ENCODE data around the gene NPFFR2.
"Not testable (repeated sequence)": the region's sequence is repeated elsewhere in the genome, so short reads cannot be mapped to it uniquely, and the experiment has no call there.

Gene NPFFR2

DNA sequence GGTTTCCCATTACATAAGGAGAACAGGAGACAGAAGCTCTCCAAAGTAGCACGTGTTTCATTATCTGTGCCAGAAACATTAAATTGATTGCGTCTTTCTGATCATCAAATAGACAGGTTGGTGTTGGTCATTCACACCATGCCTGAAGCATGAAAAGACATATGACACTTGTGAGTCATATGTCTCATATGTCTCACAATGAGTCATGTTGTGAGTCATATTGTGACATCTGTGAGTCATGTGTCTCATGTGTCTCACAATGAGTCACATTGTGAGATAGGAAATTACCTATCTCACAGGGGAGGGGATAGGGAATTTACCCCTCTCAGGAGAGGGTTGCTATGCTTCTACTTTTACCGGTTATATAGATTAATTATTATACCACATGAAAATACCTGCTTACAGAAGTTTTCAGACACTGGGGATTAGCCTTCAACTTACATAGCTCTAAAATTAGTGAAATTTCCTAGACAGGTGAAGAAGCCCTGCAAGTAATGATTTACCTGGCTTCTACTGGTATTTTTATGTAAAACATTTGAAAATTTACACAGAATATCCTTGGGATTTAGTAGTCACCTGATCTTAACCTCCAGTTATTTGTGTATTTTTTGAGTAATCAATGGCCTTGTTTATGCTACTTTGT, 80.8 kb downstream of the NPFFR2 start:
- no peak for DNase-seq

DNA sequence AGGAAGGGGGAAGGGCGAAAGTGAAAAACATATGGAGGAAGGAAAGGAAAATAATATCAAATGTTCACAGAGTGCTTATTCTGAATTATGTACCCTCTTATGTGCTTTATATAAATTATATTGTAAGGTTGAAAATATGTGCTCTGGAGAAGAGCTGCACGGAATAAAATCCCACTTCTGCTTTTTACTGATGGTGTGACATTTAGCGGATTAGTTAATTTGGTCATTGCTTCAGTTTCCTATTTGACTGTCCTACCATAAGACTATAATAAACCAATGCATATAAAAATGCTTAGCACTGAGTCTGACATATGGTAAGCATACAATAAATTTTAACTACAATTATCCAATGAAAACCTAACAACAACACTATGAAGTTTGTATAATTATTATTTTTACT, 86.2 kb downstream of the NPFFR2 start:
- no peak for DNase-seq

DNA sequence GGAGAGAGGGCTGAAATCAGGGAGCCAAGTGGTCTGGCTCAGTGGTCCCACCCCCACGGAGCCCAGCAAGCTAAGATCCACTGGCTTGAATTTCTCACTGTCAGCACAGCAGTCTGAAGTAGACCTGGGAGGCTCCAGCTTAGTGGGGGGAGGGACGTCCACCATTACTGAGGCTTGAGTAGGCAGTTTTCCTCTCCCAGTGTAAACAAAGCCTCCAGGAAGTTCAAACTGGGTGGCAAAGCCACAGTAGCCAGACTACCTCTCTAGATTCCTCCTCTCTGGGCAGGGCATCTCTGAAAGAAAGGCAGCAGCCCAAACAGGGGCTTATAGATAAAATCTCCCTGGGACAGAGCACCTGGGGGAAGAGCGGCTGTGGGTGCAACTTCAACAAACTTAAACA, 88.1 kb downstream of the NPFFR2 start:
- no peak for DNase-seq

DNA sequence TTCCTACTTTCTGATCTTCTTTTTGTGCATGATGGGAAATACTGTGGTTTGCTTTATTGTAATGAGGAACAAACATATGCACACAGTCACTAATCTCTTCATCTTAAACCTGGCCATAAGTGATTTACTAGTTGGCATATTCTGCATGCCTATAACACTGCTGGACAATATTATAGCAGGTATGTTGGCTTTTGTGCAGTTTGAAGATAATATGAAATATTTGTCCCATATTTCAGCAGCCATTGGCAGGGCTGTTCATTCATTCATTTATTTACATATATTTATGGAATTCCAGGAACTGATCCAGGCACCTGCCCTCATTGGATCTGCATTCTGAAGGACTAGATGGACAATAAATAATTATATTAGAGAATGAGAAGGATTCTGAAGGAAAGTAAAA, 96.9 kb downstream of the NPFFR2 start:
- no peak for DNase-seq

DNA sequence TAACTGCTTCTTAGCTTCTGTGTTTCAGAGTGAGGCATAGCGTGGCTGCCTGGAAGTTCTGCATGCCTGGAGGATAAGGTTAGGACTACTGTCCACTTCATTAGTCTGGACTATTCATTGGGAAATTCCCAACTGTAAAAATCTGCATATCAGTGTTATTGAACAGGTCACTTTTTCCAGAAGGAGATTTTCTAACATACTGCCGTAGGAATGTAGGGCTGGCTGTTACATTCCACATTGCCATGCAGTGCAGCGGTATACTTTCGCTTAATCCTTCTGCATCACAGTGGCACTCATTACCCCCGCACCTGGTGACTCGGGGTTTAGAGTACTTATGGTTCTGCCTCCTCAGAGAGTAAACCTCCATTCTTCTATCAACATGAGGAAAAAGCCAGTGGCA, 104.6 kb downstream of the NPFFR2 start:
- no peak for DNase-seq

DNA sequence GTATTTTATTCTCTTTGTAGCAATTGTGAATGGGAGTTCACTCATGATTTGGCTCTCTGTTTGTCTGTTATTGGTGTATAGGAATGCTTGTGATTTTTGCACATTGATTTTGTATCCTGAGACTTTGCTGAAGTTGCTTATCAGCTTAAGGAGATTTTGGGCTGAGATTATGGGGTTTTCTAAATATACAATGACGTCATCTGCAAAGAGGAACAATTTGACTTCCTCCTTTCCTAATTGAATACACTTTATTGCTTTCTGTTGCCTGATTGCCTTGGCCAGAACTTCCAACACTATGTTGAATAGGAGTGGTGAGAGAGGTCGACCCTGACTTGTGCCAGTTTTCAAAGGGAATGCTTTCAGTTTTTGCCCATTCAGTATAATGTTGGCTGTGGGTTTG, 108.2 kb downstream of the NPFFR2 start:
- DNase-seq, result not testable (repeated sequence)

DNA sequence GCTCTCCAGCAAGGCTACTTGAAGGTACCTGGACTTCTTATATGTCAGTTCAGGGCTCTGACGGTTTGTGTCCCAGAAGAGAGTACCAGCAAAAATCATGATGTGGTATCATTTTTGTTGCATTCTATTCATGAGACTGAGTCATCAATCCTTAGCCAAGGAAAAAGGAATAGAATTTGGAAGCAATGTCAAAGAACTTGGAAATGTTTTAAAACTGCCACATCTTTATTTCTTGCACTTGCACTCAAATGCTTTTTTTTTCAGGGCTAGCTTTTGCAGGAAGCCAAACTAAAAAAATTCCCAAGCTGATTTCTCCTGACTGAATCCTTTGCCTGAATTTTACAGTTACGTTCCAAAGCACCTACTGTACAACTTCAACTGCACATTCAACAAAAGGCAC, 112.4 kb downstream of the NPFFR2 start:
- DNase-seq, result no peak

DNA sequence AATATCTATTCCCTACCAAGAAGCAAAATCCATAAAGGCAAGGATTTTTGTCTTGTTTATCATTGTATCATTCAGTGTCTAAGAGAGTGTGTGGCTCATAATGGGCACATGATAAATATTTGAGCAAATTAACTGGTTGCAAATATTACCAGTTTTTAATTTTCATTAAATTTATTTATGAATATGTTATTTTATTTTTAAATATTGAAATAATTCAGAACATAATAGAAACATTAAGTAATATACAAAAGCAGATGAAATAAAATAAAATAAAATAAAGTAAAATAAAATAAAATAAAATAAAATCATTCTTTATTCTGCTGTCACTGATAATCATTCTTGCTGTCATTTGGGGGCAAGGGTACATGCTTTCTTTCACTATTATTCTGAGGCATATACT, 120.9 kb downstream of the NPFFR2 start:
- DNase-seq, result no peak

DNA sequence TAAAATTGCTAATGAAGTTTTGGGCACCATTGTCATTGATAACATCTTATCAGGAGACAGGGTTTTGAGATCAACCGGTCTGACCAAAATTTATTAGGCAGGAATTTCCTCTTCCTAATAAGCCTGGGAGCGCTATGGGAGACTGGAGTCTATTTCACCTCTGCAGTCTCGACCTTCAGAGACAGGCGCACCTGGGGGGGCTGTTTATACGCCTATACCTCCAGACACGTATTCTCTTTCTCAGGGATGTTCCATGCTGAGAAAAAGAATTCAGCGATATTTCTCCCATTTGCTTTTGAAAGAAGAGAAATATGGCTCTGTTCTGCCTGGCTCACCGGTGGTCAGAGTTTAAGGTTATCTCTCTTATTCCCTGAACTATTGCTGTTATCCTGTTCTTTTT, 121.8 kb downstream of the NPFFR2 start:
- not testable (repeated sequence) for DNase-seq

DNA sequence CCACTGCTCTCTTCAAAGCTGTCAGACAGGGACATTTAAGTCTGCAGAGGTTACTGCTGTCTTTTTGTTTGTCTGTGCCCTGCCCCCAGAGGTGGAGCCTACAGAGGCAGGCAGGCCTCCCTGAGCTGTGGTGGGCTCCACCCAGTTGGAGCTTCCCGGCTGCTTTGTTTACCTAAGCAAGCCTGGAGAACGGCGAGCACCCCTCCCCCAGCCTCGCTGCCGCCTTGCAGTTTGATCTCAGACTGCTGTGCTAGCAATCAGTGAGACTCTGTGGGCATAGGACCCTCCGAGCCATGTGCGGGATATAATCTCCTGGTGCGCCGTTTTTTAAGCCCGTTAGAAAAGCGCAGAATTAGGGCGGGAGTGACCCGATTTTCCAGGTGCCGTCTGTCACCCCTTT, 137.5 kb downstream of the NPFFR2 start:
- not testable (repeated sequence) for DNase-seq

DNA sequence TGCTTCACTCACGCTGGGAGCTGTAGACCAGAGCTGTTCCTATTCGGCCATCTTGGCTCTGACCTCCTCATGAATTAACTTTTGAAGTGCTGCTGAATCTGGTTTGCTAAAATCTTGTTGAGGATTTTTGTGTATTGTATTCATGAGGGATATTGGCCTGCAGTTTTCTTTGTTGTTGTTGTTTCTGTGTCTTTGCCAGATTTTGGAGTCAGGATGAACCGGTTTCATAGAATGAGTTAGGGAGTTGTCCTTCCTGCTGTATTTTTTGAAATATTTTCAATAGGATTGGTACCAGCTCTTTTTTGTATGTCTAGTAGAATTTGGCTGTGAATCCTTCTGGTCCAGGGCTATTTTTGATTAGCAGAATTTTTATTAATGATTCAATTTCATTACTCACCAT, 138.1 kb downstream of the NPFFR2 start:
- DNase-seq, result no peak

DNA sequence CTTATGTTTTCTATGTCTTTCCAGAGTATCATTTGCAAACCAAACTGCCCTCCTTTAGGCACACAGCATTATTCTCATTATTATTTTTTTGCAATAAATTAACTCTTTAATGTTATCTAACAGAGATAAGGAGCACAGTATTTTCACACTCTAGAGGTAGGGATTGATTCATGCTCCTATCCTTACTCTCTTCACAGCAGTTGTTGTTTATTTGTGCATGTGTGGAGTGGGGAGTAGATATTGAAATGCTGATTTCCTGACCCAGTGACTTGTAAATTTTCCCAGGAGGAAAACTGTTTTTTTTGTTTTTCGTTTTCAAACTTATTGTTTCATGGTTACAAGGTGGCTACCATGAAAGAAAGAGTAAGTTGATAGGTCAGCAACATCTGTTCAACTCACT, 140.0 kb downstream of the NPFFR2 start:
- no peak for DNase-seq

DNA sequence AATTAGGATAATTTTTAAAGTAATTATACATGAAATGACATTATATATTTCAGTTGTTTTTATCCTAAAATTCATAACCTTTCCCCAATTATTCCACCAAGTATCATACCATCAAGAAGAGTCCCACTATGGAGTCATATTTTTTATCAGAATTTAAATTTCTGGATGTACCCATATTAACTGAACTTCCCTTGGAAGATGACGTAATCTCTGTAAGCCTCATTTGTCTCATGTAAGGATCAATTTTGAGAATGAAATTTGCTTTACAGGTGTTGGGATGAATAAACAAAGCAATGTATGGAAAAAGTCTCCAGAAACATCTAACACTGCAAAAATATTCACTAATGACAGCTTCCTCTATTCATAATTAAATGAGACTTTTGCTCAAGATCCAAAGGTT, 147.5 kb downstream of the NPFFR2 start:
- DNase-seq, result no peak

DNA sequence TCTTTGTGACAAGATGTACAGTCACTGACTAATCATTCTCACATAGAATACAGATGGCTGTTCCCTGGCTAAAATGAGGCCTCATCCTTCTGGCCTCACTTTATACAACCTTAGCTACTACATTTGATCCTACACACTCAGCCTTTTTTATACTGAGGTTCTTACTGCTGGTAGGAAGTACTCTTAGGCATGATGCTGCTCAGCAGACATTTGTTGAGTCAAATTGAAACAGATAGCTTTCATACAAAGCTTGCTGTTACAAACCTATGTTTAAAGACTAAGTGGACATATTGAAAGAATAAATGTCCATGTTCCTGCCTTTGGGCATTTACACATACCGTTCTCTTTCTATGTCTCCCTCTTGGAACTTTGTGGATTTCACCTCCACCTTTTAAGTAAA, 154.9 kb downstream of the NPFFR2 start:
- DNase-seq, result no peak

DNA sequence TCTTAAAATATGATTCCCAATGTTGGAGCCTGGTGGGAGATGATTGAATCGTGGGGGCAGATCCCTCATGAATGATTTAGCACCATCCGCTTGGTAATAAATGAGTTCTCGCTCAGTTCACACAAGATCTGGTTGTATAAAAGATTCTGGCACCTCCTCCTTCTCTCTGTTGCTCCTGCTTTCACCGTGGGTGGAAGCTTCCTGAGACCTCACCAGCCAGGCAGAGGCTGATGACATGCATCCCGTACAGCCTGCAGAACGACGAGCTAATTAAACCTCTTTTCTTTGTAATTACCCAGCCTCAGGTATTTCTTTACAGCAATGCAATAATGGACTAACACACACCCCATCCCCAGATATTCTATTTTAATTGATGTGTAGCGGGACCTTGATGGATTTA, 162.2 kb downstream of the NPFFR2 start:
- no peak for DNase-seq

DNA sequence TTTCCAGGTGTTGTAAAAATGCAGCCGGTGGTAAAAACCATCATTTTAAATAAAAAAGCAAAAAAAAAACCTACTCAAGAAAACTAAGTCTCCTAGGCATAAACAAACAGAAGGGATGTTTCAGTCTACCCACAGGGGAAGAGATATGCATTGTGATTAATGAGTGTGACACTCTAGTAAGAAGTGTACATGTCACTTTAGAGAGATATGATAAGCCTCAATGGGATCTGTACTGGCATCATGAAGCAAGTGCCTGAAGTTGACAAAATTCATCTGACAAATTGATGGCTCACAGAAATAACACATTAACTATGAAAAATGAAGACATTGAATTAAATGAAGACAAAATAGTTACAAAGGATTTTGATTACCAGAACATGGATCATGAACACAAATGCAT, 162.7 kb downstream of the NPFFR2 start:
- DNase-seq, result no peak

All from NCI-H1092 (cell line).